HEK293 (cell line): Measurements from ENCODE around the gene RELB.
A peak's percentile ranks its signal among the peaks of the same experiment; 100 is the strongest.

ENCODE experiments used
- CTCF ChIA-PET: fragments of 350-600 bp; formaldehyde crosslinking; extraction: SDS; loops from one replicate; lab custom pipeline; 2021; ENCODE audit warnings: antibody characterized with exemption; lab: Yijun Ruan, JAX
- POLR2A ChIA-PET: fragments of 300-600 bp; formaldehyde crosslinking; extraction: SDS; loops from one replicate; lab custom pipeline; 2020; ENCODE audit warnings: antibody characterized with exemption, inconsistent platforms; lab: Yijun Ruan, JAX
- H3K27ac ChIP-seq: fragments of 200-500 bp; sonication (Bioruptor generic); 2 replicates; pipeline ENCODE4 v1.5.1; 2014; ENCODE audit warnings: low read depth, low read length, control low read depth, inconsistent platforms; ENCODE audit errors: extremely low read depth
- H3K36me3 ChIP-seq, 2 experiments: fragments of 200-500 bp in 1 of 2; sonication (Bioruptor generic) in 1 of 2; 1 replicate in 1 of 2; 2 replicates in 1 of 2; pipeline ENCODE4 v1.5.1; 2014 to 2017; ENCODE audit warnings: inconsistent platforms in 2 of 2, low read length in 2 of 2; ENCODE audit not compliant: control insufficient read depth in 2 of 2, insufficient read depth in 1 of 2
- H3K4me1 ChIP-seq: fragments of 200-500 bp; sonication (Bioruptor generic); 2 replicates; pipeline ENCODE4 v1.5.1; 2014; ENCODE audit warnings: mild to moderate bottlenecking, low read length, inconsistent platforms; ENCODE audit not compliant: control insufficient read depth, insufficient read depth
- H3K4me3 ChIP-seq: 2 replicates; pipeline ENCODE4 v1.5.1; 2011; ENCODE audit warnings: low read depth, mild to moderate bottlenecking, control low read depth, low read length, moderate library complexity
- H3K9me3 ChIP-seq: fragments of 200-500 bp; sonication (Bioruptor generic); 2 replicates; pipeline ENCODE4 v1.5.1; 2014; ENCODE audit warnings: low read depth, low read length, inconsistent platforms; ENCODE audit not compliant: control insufficient read depth, insufficient read depth
- EGR2 ChIP-seq: fragments of 450-650 bp; formaldehyde crosslinking; IDR thresholded peaks from 2 replicates; pipeline ENCODE4 v1.5.1; 2016; ENCODE audit warnings: low read depth, missing biosample characterization, missing genetic modification characterization
- GLI4 ChIP-seq: fragments of 450-650 bp; formaldehyde crosslinking; IDR thresholded peaks from 2 replicates; pipeline ENCODE4 v1.5.1; 2016; ENCODE audit warnings: missing biosample characterization, missing genetic modification characterization
- INSM2 ChIP-seq: fragments of 450-650 bp; formaldehyde crosslinking; IDR thresholded peaks from 2 replicates; pipeline ENCODE4 v1.5.1; 2016; ENCODE audit warnings: missing biosample characterization, missing genetic modification characterization
- KLF1 ChIP-seq: fragments of 450-650 bp; formaldehyde crosslinking; IDR thresholded peaks from 2 replicates; pipeline ENCODE4 v1.5.1; 2016; ENCODE audit warnings: missing biosample characterization, missing genetic modification characterization
- KLF17 ChIP-seq: fragments of 450-650 bp; formaldehyde crosslinking; IDR thresholded peaks from 2 replicates; pipeline ENCODE4 v1.5.1; 2016; ENCODE audit warnings: missing biosample characterization, missing genetic modification characterization
- KLF9 ChIP-seq: fragments of 450-650 bp; formaldehyde crosslinking; IDR thresholded peaks from 2 replicates; pipeline ENCODE4 v1.5.1; 2016; ENCODE audit warnings: missing biosample characterization, missing genetic modification characterization, low read depth
- MEIS1 ChIP-seq: sonication (generic); formaldehyde crosslinking; IDR thresholded peaks from 2 replicates; pipeline ENCODE4 v1.8.1; 2022; ENCODE audit warnings: missing genetic modification reagents, mild to moderate bottlenecking, borderline replicate concordance
- MYNN ChIP-seq: fragments of 450-650 bp; formaldehyde crosslinking; IDR thresholded peaks from 2 replicates; pipeline ENCODE4 v1.5.1; 2016; ENCODE audit warnings: missing biosample characterization, missing genetic modification characterization, borderline replicate concordance
- OSR2 ChIP-seq: fragments of 450-650 bp; formaldehyde crosslinking; IDR thresholded peaks from 2 replicates; pipeline ENCODE4 v1.5.1; 2016; ENCODE audit warnings: missing biosample characterization, missing genetic modification characterization
- PATZ1 ChIP-seq: fragments of 450-650 bp; formaldehyde crosslinking; IDR thresholded peaks from 2 replicates; pipeline ENCODE4 v1.5.1; 2016; ENCODE audit warnings: missing biosample characterization, missing genetic modification characterization
- PRDM1 ChIP-seq: fragments of 450-650 bp; formaldehyde crosslinking; IDR thresholded peaks from 2 replicates; pipeline ENCODE4; 2016; ENCODE audit warnings: missing biosample characterization, missing genetic modification characterization
- PRDM10 ChIP-seq: fragments of 450-650 bp; formaldehyde crosslinking; IDR thresholded peaks from 2 replicates; pipeline ENCODE4 v1.5.1; 2016; ENCODE audit warnings: missing biosample characterization, missing genetic modification characterization
- RBAK ChIP-seq: fragments of 450-650 bp; formaldehyde crosslinking; IDR thresholded peaks from 2 replicates; pipeline ENCODE4 v1.5.1; 2016; ENCODE audit warnings: missing biosample characterization, missing genetic modification characterization
- SALL2 ChIP-seq: fragments of 450-650 bp; formaldehyde crosslinking; IDR thresholded peaks from 2 replicates; pipeline ENCODE4 v1.5.0; 2017; ENCODE audit warnings: missing biosample characterization, mild to moderate bottlenecking, missing genetic modification characterization, borderline replicate concordance
- SP3 ChIP-seq: fragments of 450-650 bp; formaldehyde crosslinking; IDR thresholded peaks from 2 replicates; pipeline ENCODE4 v1.5.1; 2016; ENCODE audit warnings: missing biosample characterization, missing genetic modification characterization
- ZBTB17 ChIP-seq: fragments of 450-650 bp; formaldehyde crosslinking; IDR thresholded peaks from 2 replicates; pipeline ENCODE4 v1.5.1; 2016; ENCODE audit warnings: missing biosample characterization, missing genetic modification characterization
- ZNF112 ChIP-seq: fragments of 450-650 bp; formaldehyde crosslinking; IDR thresholded peaks from 2 replicates; pipeline ENCODE4 v1.5.0; 2017; ENCODE audit warnings: missing biosample characterization, missing genetic modification characterization
- ZNF311 ChIP-seq: fragments of 450-650 bp; formaldehyde crosslinking; IDR thresholded peaks from 2 replicates; pipeline ENCODE4 v1.5.1; 2017; ENCODE audit warnings: missing biosample characterization, missing genetic modification characterization, borderline replicate concordance
- ZNF335 ChIP-seq: fragments of 450-650 bp; formaldehyde crosslinking; conservative IDR thresholded peaks from 2 replicates; pipeline ENCODE4 v1.5.1; 2016; ENCODE audit warnings: missing biosample characterization, missing genetic modification characterization
- ZNF433 ChIP-seq: fragments of 450-650 bp; formaldehyde crosslinking; IDR thresholded peaks from 2 replicates; pipeline ENCODE4 v1.5.1; 2016; ENCODE audit warnings: missing biosample characterization, missing genetic modification characterization, low read depth
- ZNF560 ChIP-seq: fragments of 450-650 bp; formaldehyde crosslinking; IDR thresholded peaks from 2 replicates; pipeline ENCODE4 v1.5.1; 2017; ENCODE audit warnings: missing biosample characterization, missing genetic modification characterization, borderline replicate concordance
- ZNF571 ChIP-seq: fragments of 450-650 bp; formaldehyde crosslinking; IDR thresholded peaks from 2 replicates; pipeline ENCODE4 v1.5.0; 2017; ENCODE audit warnings: missing biosample characterization, missing genetic modification characterization
- ZNF585B ChIP-seq: fragments of 450-650 bp; formaldehyde crosslinking; IDR thresholded peaks from 2 replicates; pipeline ENCODE4 v1.5.1; 2016; ENCODE audit warnings: missing biosample characterization, missing genetic modification characterization
- ZNF600 ChIP-seq: fragments of 450-650 bp; formaldehyde crosslinking; IDR thresholded peaks from 2 replicates; pipeline ENCODE4 v1.5.1; 2016; ENCODE audit warnings: missing biosample characterization, missing genetic modification characterization
- ZNF747 ChIP-seq: fragments of 450-650 bp; formaldehyde crosslinking; IDR thresholded peaks from 2 replicates; pipeline ENCODE4 v1.5.1; 2016; ENCODE audit warnings: missing biosample characterization, missing genetic modification characterization
- ZSCAN18 ChIP-seq: fragments of 450-650 bp; formaldehyde crosslinking; IDR thresholded peaks from 2 replicates; pipeline ENCODE4 v1.5.1; 2016; ENCODE audit warnings: missing biosample characterization, missing genetic modification characterization

Gene RELB

GRCh38 chr19:45069056-45069455 is 67.8 kb downstream of the RELB start (continued):
- peak; percentile 40; the same call in 1 of the 2 replicates for TF ChIP-seq PATZ1 (tag by site-specific recombination)
- TF ChIP-seq KLF17 (tag by site-specific recombination) = no peak
- TF ChIP-seq EGR2 (tag by site-specific recombination) = peak; percentile 75
- TF ChIP-seq ZNF433 (tag by site-specific recombination) = no peak
- 0 out of 2 replicates have a peak, but pooled peaks have one; percentile 16 for TF ChIP-seq KLF9 (tag by site-specific recombination)
- peak; percentile 37; the same call in 1 of the 2 replicates for TF ChIP-seq KLF1 (tag by site-specific recombination)
- no peak for TF ChIP-seq ZNF335 (tag by site-specific recombination)
- no peak for TF ChIP-seq INSM2 (tag by site-specific recombination)
- TF ChIP-seq ZNF571 (tag by site-specific recombination) = no peak
- no peak for TF ChIP-seq ZNF747 (tag by site-specific recombination)
- peak; percentile 53 for TF ChIP-seq ZBTB17
- peak; percentile 22; the same call in 1 of the 2 replicates for TF ChIP-seq SP3
- no peak for TF ChIP-seq SALL2 (tag by site-specific recombination)
- TF ChIP-seq MEIS1 (CRISPR knock-in tag) = no peak
- TF ChIP-seq ZNF600 (tag by site-specific recombination) = peak; percentile 87

GRCh38 chr19:45070214-45070613 is 69.0 kb downstream of the RELB start:
- Histone ChIP-seq H3K36me3 (peaks cover 27 to 70% of the 10 kb centered on the region in 2 experiments; a peak in 2 of 3 replicates), H3K9me3 (no peaks in the 10 kb centered on the region), H3K27ac (0 out of 2 replicates have a peak overlapping the region, but pooled peaks have one; percentile 16), H3K4me1 (no peaks in the 10 kb centered on the region), H3K4me3 (no peak overlapping the region)
- CTCF ChIA-PET = interaction anchor here (1.0 kb wide), 1 partner anchor 10 kb away, joined by 6 read pairs; no protein-coding TSS in a partner anchor
- POLR2A ChIA-PET = interaction anchor here (1.6 kb wide), 1 partner anchor 23 kb away, joined by 3 read pairs; the partner anchor contains the start of gene PPP1R37
- TF ChIP-seq OSR2 (tag by site-specific recombination) (no peak), ZNF311 (tag by site-specific recombination) (no peak), INSM2 (tag by site-specific recombination) (no peak), ZNF560 (tag by site-specific recombination) (no peak), ZSCAN18 (tag by site-specific recombination) (no peak), RBAK (tag by site-specific recombination) (no peak), GLI4 (tag by site-specific recombination) (no peak), PRDM10 (tag by site-specific recombination) (no peak), PRDM1 (no peak), ZNF585B (tag by site-specific recombination) (no peak), SP3 (no peak), MYNN (no peak), ZNF112 (no peak)
